ENCODE measurements around the gene TNMD.

- TF ChIP-seq CTCF (IDR thresholded peaks at IDR 0.05 in 2 of 3, conservative IDR thresholded peaks at IDR 0.05 in 1 of 3; ENCODE audit: borderline replicate concordance in 1 of 3, insufficient read depth in 1 of 3, low read depth in 2 of 3, low read length in 2 of 3) (no peak), POLR2A (IDR thresholded peaks at IDR 0.05; ENCODE audit: borderline replicate concordance, extremely low read depth, insufficient read depth, insufficient read length) (no peak)
These were observed 64.0 kb downstream of the TNMD start for GRCh38 chrX:100648458-100649417.
